Esophagus muscularis mucosa (tissue), 3 donors: Measurements from ENCODE around the gene LBHD1.
A peak's percentile ranks its signal among the peaks of the same experiment; 100 is the strongest.

Experiments used
- POLR2A ChIP-seq: fragments of 450-650 bp; IDR thresholded peaks from one replicate; pipeline ENCODE4 v1.6.1; 2017; ENCODE audit warnings: antibody characterized with exemption, moderate library complexity, mild to moderate bottlenecking, low read depth
- POLR2AphosphoS5 ChIP-seq, 2 donors: sonication (generic); formaldehyde crosslinking; IDR thresholded peaks; one replicate each; pipeline ENCODE4 v1.6.1; 2017; ENCODE audit warnings: antibody characterized with exemption in 2 of 2
- TF ChIP-seq, protein P1 (sequence below), 3 experiments: fragments of 200-600 bp in 2 of 3; fragments of 450-650 bp in 1 of 3; sonication (generic) in 2 of 3; IDR thresholded peaks; one replicate each; pipeline ENCODE4 v1.5.1; 2017 to 2019; ENCODE audit warnings: antibody characterized with exemption in 3 of 3, mild to moderate bottlenecking in 2 of 3, moderate library complexity in 1 of 3

DNA sequence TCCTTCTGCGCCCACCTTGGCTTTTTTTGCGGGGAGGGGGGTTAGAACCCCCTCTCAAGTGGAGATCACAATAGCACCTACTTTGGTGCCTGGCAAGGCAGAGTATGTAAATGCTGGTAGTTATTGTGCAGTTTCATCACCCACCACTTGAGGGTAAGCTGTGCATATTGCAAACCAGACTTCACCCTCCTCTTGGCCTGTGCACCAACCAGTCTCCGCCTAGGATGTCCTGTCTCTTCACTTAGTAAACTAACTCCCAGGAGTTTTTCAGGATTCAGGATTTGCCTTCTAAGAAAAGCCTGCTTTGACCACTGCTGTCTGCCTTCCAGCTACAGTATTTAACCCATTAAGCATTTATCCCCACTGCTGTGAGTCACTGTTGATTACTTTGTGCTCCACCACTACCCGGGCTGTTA lies 8.8 kb upstream of the LBHD1 start:
- TF ChIP-seq, protein P1, sequence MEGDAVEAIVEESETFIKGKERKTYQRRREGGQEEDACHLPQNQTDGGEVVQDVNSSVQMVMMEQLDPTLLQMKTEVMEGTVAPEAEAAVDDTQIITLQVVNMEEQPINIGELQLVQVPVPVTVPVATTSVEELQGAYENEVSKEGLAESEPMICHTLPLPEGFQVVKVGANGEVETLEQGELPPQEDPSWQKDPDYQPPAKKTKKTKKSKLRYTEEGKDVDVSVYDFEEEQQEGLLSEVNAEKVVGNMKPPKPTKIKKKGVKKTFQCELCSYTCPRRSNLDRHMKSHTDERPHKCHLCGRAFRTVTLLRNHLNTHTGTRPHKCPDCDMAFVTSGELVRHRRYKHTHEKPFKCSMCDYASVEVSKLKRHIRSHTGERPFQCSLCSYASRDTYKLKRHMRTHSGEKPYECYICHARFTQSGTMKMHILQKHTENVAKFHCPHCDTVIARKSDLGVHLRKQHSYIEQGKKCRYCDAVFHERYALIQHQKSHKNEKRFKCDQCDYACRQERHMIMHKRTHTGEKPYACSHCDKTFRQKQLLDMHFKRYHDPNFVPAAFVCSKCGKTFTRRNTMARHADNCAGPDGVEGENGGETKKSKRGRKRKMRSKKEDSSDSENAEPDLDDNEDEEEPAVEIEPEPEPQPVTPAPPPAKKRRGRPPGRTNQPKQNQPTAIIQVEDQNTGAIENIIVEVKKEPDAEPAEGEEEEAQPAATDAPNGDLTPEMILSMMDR (IDR thresholded peaks at IDR 0.05): peak; percentile 24 to 52 (median 39)
- TF ChIP-seq POLR2A: no peak
- no peak for TF ChIP-seq POLR2AphosphoS5 (IDR thresholded peaks at IDR 0.05)
